Choroid plexus epithelial cell (primary cell): Measurements from ENCODE around the gene MBP.

Experiments
- DNase-seq: peaks from one replicate; pipeline ENCODE4 v3.0.0-alpha.2; 2010; ENCODE audit warnings: low read depth
- H3K4me3 ChIP-seq: 2 replicates; pipeline ENCODE4 v1.5.1; 2011; ENCODE audit warnings: low read depth, mild to moderate bottlenecking, control low read depth, low read length, moderate library complexity
- CTCF ChIP-seq: conservative IDR thresholded peaks from 2 replicates; pipeline ENCODE4 v1.5.1; 2011; ENCODE audit warnings: low read depth, mild to moderate bottlenecking, control low read depth, inconsistent platforms, low read length, moderate library complexity

MBP gene

GRCh38 chr18:77130229-77131099 lies 2.1 kb downstream of the MBP start:
- H3K4me3 ChIP-seq, result peak overlapping the region; percentile 68
- no peak for DNase-seq
- TF ChIP-seq CTCF, result no peak

- H3K4me3 ChIP-seq, result no peak overlapping the region
- peak; percentile 89 for DNase-seq
These were observed 3.4 kb downstream of the MBP start for GRCh38 chr18:77129150-77129551.

GRCh38 chr18:77127769-77128671 lies 4.6 kb downstream of the MBP start:
- no peak overlapping the region for H3K4me3 ChIP-seq
- no peak for TF ChIP-seq CTCF
- DNase-seq, result peak; percentile 94

More at GRCh38 chr18:77129150-77129551, 3.4 kb downstream of the MBP start:
- TF ChIP-seq CTCF, result no peak

GRCh38 chr18:77124452-77124922 lies 8.1 kb downstream of the MBP start:
- no peak for DNase-seq
- no peak for TF ChIP-seq CTCF

GRCh38 chr18:77123320-77124231 lies 9.0 kb downstream of the MBP start:
- no peak overlapping the region for H3K4me3 ChIP-seq
- no peak for TF ChIP-seq CTCF
- DNase-seq, result no peak

More at GRCh38 chr18:77124452-77124922, 8.1 kb downstream of the MBP start:
- H3K4me3 ChIP-seq, result no peak overlapping the region

GRCh38 chr18:77121523-77121922 lies 11.1 kb downstream of the MBP start:
- no peak for TF ChIP-seq CTCF
- DNase-seq, result no peak
- H3K4me3 ChIP-seq, result no peak overlapping the region
